SJCRH30 (cell line): ENCODE results near the gene NSUN7. TPM values are rescaled to one million over a fixed set of nuclear protein-coding genes. Genes with fewer than 3 reads are reported as not detected.

Experiments
- DNase-seq, 2 experiments: peaks; one replicate each; pipeline ENCODE4 v3.0.0-alpha.2; 2015 to 2020
- H3K27ac ChIP-seq: fragments of 250-450 bp; sonication (Bioruptor Pico); 2 replicates; pipeline ENCODE4 v1.5.1; 2020; ENCODE audit warnings: mild to moderate bottlenecking, moderate library complexity
- H3K27me3 ChIP-seq: fragments of 250-450 bp; sonication (Bioruptor Pico); 2 replicates; pipeline ENCODE4 v1.5.1; 2020; ENCODE audit warnings: mild to moderate bottlenecking, moderate library complexity
- H3K36me3 ChIP-seq: fragments of 250-450 bp; sonication (Bioruptor Pico); 2 replicates; pipeline ENCODE4 v1.5.1; 2020; ENCODE audit warnings: mild to moderate bottlenecking, moderate library complexity
- H3K4me1 ChIP-seq: fragments of 250-450 bp; sonication (Bioruptor Pico); 2 replicates; pipeline ENCODE4 v1.5.1; 2020; ENCODE audit warnings: mild to moderate bottlenecking, moderate library complexity
- H3K4me3 ChIP-seq: fragments of 250-450 bp; sonication (Bioruptor Pico); 2 replicates; pipeline ENCODE4 v1.5.1; 2020; ENCODE audit warnings: mild to moderate bottlenecking, moderate library complexity
- H3K9me3 ChIP-seq: fragments of 250-450 bp; sonication (Bioruptor Pico); replicated peaks from 2 replicates; pipeline ENCODE4 v1.5.1; 2020; ENCODE audit warnings: mild to moderate bottlenecking, moderate library complexity
- total RNA-seq: library from RNA; depleted of rRNA; stranded (reverse); fragments of >200 nt; shearing (Covaris generic); gene quantifications from 2 replicates; pipeline ENCODE4 v1.2.3, GENCODE V29; 2014

The NSUN7 gene
- total RNA-seq, 1 experiment from 2014 or later, result 2.0 TPM

DNA sequence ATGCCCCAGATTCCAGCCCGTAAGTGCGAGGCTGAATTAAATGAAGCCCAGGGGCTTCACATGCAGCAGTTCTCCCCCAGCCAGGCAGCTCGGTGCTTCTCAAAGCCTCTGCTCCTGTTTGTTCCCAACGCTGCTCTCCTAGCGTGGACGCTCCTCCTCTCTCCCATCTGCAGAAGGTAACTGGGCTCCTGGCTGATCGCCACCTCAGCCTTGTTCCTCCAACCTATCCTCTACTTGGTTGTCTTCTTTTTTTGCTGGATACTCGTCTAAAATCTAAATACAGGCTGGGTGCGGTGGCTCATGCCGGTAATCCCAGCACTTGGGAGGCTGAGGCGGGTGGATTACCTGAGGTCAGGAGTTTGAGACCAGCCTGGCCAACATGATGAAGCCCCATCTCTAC lies 70.3 kb downstream of the NSUN7 start:
- H3K9me3 ChIP-seq, result no peaks in the 10 kb centered on the region
- peaks cover 41% of the 10 kb centered on the region for H3K36me3 ChIP-seq
- H3K27me3 ChIP-seq, result no peaks in the 10 kb centered on the region
- no peak overlapping the region for H3K4me3 ChIP-seq
- DNase-seq, result no peak
- H3K4me1 ChIP-seq, result no peaks in the 10 kb centered on the region
- H3K27ac ChIP-seq, result no peak overlapping the region

DNA sequence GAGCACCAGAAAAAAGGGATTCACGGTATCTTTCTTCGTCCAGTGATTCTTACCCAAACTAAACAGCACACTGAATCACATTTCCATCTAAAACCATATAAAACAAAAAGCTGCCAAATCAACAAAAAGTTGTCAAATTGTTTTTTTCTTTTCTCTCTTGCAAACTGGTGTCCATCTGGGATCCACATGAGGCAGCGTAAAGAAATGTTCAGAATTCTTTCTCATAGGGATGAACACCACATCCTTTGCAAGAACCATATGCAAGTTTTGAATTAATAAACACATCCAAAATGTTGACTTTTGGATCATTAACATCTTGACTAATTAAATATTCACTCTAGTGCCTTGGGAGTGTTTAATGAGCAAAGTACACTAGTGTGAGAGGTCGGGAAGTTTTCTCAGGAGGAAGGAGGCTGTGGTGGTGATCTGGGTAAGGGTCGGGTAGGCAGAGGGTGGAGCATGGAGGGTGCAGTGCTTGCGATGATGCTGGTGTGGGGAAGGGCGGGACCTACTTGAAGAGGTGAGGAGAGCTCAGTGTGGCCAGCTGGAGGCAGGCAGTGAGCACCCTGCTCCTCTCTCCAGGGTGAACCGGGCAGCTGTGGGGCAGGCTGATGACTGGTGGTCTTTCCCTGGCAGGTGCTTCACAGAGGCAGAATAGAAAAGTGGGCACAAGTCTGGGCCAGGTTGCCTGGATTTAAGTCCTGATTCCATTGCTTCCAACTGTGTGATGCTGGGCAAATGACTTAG lies 72.8 kb downstream of the NSUN7 start:
- Histone ChIP-seq H3K4me1 (no peaks in the 10 kb centered on the region), H3K36me3 (peaks cover 36% of the 10 kb centered on the region), H3K27me3 (no peaks in the 10 kb centered on the region), H3K27ac (no peak overlapping the region), H3K9me3 (no peaks in the 10 kb centered on the region), H3K4me3 (no peak overlapping the region)
- DNase-seq, result no peak

DNA sequence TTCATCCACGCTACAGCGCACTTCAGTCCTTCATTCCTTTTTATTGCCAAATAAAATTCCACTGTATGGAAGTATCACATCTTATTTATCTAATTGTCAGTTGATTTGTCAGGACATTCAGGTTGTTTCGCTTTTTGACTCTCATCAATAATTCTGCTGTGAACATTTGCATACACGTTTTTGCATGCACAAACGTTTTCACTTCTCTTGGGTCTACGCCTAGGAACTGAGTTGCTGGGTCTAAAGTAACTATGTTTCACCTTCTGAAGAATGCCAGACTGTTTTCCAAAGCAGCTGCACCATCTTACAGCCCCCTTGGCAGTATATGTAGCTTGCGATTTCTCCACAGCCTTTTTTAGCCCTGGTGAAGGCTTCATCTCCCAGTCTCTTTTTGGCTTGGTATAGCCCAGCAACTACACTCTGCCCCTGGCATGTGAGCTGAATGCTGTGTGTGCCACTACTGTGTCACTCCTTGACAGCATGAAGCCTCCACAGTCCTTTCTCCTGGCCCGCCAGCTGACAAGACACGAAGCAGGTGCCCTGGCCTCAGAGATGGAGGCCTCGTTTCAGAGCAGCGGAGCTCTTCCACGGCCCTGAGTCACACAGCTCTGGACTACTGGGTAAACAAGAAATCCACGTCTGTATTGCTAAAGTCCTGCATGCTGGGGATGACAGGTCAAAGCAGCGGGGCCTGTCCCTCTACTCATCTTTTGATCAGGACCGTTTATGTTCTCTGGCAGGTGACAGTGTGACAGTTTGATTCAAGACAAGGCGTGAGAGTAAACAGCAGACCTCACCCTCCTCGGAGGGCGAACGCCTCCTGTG lies 75.5 kb downstream of the NSUN7 start:
- Histone ChIP-seq H3K4me1 (no peaks in the 10 kb centered on the region), H3K27ac (no peak overlapping the region), H3K4me3 (no peak overlapping the region), H3K27me3 (no peaks in the 10 kb centered on the region), H3K36me3 (peaks cover 36% of the 10 kb centered on the region), H3K9me3 (no peaks in the 10 kb centered on the region)
- DNase-seq, result no peak

DNA sequence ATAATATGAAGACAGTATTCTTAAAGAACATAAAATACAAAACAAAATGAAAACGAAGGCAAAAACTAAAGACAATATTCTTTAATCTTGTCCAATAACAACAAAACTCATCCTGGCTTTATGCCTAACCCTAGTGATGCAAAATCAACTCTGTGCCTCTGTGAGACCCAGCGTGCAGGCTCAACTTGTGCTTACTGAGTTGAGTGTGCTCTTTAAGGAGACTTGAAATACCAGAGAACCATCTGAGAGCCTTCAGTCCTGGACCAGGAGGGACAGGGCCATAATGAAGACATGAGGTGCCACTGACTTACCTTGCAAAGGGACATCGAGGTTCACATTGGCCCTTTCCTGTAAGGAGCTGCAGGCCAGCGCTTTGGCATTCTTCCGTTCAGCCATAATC lies 77.1 kb downstream of the NSUN7 start:
- H3K36me3 ChIP-seq, result peaks cover 24% of the 10 kb centered on the region
- no peaks in the 10 kb centered on the region for H3K4me1 ChIP-seq
- no peaks in the 10 kb centered on the region for H3K27me3 ChIP-seq
- H3K9me3 ChIP-seq, result no peaks in the 10 kb centered on the region
- no peak overlapping the region for H3K27ac ChIP-seq
- DNase-seq, result no peak
- H3K4me3 ChIP-seq, result no peak overlapping the region

DNA sequence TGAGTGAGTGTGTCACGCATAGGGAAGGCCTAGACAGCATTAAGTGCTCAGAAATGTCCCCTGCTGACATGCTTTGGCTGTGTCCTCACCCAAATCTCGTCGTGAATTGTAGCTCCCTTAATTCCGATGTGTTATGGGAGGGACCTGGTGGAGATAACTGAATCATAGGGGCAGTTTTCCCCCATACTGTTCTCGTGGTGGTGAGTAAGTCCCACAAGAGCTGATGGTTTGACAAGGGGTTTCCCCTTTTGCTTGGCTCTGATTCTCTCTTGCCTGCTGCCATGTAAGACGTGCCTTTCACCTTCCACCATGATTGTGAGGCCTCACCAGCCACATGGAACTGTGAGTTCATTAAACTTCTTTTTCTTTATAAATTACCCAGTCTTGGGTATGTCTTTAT lies 78.0 kb downstream of the NSUN7 start:
- Histone ChIP-seq H3K4me3 (no peak overlapping the region), H3K36me3 (peaks cover 24% of the 10 kb centered on the region), H3K27ac (no peak overlapping the region), H3K9me3 (no peaks in the 10 kb centered on the region), H3K27me3 (no peaks in the 10 kb centered on the region), H3K4me1 (no peaks in the 10 kb centered on the region)
- no peak for DNase-seq

DNA sequence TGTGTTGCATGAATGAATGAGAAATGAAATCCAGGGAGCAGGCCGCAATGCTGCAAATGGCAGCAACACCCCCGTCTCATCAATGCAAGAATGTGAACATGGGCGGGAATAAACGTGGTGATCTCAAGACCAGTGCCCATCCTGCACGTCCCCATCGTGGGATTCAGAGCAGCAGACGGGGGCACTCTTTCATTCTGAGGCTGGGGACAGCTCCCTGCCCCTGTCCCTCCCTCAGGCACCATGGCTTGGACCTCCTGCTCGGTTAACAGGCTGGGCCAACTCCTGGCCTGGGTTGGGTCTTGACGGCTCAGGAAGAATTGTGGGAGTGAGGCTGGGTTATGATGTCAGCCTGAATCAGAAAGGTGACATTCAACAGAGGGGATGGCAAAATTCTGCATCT lies 78.9 kb downstream of the NSUN7 start:
- no peaks in the 10 kb centered on the region for H3K27me3 ChIP-seq
- no peak overlapping the region for H3K27ac ChIP-seq
- no peaks in the 10 kb centered on the region for H3K9me3 ChIP-seq
- H3K36me3 ChIP-seq, result peaks cover 24% of the 10 kb centered on the region
- DNase-seq, result no peak
- H3K4me3 ChIP-seq, result no peak overlapping the region
- H3K4me1 ChIP-seq, result no peaks in the 10 kb centered on the region

DNA sequence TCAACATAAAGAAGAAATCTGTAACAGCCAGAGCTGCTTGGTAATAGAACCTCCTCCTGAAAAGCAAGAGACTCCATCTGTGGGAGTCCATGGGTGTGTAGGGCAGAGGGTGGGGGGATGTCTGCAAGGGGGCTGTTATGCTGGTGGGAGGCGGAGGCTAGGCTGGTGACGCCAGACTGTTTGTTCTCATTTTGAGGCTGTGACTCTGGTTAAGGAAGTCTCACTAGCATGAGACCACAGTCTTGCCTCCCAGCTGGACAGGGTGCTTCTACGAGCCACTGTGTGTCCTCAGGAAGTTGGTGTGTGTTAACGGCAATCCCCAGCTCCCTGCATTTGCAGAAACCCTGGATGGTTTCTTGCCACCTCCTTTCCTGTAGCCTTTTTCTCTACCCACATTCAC lies 79.8 kb downstream of the NSUN7 start:
- no peak for DNase-seq
- Histone ChIP-seq H3K9me3 (no peaks in the 10 kb centered on the region), H3K4me3 (no peak overlapping the region), H3K27ac (no peak overlapping the region), H3K4me1 (no peaks in the 10 kb centered on the region), H3K27me3 (no peaks in the 10 kb centered on the region), H3K36me3 (peaks cover 21% of the 10 kb centered on the region)

DNA sequence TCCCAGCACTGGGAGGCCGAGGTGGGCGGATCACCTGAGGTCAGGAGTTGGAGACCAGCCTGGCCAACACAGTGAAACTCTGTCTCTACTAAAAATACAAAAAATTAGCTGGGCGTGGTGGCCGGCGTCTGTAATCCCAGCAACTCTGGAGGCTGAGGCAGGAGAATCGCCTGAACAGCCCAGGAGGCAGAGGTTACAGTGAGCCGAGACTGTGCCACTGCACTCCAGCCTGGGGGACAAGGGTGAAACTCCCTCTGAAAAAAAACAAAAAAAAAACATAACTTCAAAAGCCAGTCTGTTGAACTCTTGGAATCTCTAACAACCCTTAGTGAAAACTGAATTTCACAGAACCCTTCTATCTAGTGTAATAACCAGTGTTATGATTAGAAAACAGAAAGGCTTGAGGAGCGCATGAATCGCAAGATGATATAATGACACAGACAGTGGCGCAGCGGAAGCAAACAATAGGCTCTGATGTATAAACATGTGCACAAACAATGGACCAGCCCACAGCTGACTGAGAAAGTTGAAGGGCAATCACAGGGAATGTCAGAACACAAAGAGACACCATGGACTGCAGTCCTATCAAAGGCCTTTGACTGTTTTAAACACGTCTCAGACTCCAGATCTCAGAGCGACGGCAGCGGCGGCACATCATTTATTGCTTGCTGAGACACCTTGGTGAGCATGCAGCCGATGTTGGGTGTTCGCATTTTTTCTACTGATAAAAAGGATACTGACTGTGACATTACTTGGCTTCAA lies 81.6 kb downstream of the NSUN7 start:
- H3K36me3 ChIP-seq, result peaks cover 10% of the 10 kb centered on the region; the same call in 1 of the 2 replicates
- no peaks in the 10 kb centered on the region for H3K27me3 ChIP-seq
- DNase-seq, result no peak
- no peaks in the 10 kb centered on the region for H3K9me3 ChIP-seq
- no peak overlapping the region for H3K4me3 ChIP-seq
- H3K4me1 ChIP-seq, result no peaks in the 10 kb centered on the region
- H3K27ac ChIP-seq, result no peak overlapping the region

DNA sequence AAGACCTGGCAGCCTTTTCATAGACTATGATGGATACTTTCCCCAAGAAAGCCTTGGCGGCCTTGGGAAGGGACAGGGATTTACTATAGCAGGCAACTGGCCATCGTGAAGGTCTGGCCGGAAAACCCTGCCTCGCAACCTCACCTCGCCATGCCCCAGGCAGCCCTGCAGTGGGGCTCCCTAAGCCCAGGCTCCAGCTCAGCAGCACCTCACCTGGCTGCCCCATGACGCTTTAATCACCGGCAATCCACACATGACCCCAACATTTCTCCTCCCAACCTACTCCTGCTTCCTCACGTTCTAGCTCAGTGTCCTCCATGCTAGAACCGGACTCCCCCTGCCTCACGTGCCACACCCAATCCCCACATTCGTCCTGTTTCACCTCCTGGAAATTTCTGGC lies 82.4 kb downstream of the NSUN7 start:
- H3K27ac ChIP-seq, result no peak overlapping the region
- no peaks in the 10 kb centered on the region for H3K4me1 ChIP-seq

DNA sequence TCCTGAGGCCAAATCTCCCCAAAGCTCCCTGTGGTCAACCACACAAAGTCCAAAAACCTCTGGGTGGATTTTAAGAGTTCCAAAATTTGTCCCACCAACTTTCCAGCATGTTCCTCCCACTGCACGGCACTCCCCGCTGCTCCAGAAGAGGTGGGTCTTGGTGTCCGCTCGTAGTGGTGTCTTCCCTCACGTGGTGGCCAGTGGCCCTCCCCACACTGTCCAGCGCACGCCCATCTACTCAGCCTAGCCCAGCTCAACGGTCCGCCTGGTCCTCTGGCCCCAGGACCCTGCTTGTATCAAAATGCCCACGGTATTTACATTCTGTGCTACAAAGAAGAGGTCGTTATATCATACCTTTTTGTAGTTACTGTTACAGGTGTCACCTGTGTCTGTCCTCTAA lies 83.5 kb downstream of the NSUN7 start:
- no peak for DNase-seq
- H3K27ac ChIP-seq, result no peak overlapping the region
- peaks cover 7% of the 10 kb centered on the region; the same call in 1 of the 2 replicates for H3K36me3 ChIP-seq
- H3K9me3 ChIP-seq, result no peaks in the 10 kb centered on the region
- no peaks in the 10 kb centered on the region for H3K27me3 ChIP-seq
- no peak overlapping the region for H3K4me3 ChIP-seq
- no peaks in the 10 kb centered on the region for H3K4me1 ChIP-seq

More for the DNA sequence above, 82.4 kb downstream of the NSUN7 start:
- Histone ChIP-seq H3K9me3 (no peaks in the 10 kb centered on the region), H3K36me3 (peaks cover 7% of the 10 kb centered on the region; the same call in 1 of the 2 replicates), H3K27me3 (no peaks in the 10 kb centered on the region), H3K4me3 (no peak overlapping the region)
- no peak for DNase-seq

DNA sequence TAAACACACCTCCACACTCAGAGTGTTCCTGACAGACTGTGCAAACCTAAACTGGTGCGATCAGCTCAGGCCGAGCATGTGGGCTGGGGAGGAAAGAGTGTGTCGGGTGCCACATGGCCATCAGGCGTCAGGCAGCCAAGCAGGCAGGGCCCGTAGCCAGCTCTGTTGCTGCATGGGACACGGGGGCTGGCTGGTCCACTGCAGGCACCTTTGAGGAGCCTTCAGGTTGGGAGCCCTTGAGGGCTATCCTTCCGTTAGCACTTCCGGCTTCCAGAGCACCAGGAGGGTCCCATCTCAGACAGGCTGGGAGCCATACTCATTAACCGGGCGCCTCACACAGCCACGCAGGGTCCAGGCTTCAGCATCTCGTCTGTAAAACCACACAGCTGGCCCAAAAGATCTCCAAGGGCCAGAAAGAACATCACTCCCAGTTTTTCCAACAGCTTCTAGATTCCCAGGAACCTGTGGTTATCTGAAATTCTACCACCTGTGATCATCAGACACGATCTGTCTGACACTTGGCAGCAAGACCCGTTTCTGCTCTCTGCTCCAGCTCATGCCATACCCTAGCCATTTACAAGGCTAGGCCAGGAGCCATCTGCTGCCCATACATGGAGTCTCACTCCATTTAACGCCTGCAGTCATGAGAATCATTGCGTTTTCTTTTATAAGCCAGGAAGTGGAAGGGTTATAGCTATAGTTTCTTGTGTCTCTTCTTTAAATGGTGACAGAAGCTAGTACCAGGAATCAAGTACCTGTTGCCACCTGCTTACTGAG lies 87.5 kb downstream of the NSUN7 start:
- DNase-seq, result no peak
- H3K27me3 ChIP-seq, result no peaks in the 10 kb centered on the region
- H3K27ac ChIP-seq, result no peak overlapping the region

DNA sequence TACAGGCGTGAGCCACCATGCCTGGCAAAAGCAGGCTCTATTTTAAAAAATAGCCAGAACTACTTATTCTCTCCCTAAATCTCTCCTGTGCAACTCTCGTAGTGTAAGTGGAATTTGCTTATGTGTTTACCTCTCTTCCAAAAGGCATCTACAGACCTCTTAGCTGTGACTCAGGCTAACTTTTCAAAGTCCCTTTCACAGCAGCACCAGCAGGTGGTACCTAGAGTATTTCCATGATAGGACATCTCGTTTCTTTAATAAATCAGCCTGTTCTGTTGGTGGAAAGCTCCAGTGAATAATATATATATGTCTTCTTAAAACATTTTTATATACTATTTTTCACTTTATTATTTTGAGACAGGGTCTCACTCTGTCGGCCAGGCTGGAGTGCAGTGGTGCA lies 89.0 kb downstream of the NSUN7 start:
- H3K4me3 ChIP-seq, result no peak overlapping the region
- no peak overlapping the region for H3K27ac ChIP-seq
- no peaks in the 10 kb centered on the region for H3K9me3 ChIP-seq
- H3K27me3 ChIP-seq, result no peaks in the 10 kb centered on the region
- H3K36me3 ChIP-seq, result no peaks in the 10 kb centered on the region
- no peak for DNase-seq
- 0 out of 2 replicates have a peak, but pooled peaks cover 2% of the 10 kb centered on the region for H3K4me1 ChIP-seq

More for the DNA sequence above, 87.5 kb downstream of the NSUN7 start:
- 0 out of 2 replicates have a peak, but pooled peaks cover 2% of the 10 kb centered on the region for H3K4me1 ChIP-seq
- H3K9me3 ChIP-seq, result no peaks in the 10 kb centered on the region
- H3K36me3 ChIP-seq, result no peaks in the 10 kb centered on the region
- no peak overlapping the region for H3K4me3 ChIP-seq

DNA sequence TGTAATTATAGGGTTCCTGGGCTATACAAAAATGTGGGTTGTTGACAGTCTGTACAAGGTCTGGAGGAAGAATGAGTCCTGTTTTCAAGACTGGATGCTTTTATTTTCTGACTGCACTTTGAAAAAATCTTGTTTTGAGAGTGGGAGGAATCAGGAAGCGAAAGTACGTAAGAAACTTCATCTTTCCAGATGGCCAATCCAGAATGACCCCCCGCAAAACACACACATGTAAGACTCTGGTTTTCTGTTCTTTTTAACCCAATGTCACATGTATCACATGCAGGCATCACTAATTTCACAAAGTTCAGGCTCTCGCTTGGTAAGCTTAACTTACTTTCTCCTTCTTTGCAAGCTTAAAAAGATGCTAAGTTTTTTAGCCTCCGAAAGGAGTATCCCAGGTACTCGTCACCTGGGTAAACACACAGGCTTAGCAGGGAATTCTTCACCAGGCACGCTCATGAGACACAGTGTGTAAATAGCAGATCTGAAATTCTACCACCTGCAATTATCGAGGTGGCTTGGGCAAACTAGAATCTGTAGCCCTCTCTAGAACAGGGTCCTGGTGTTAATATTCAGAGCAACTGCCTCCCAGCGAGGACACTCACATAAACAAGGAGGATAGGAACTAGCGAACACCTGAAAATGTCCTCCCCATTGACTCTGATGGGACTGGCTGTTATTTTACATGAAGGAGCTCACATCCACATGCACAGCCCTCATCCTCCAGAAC lies 90.7 kb downstream of the NSUN7 start:
- H3K4me3 ChIP-seq, result no peak overlapping the region
- H3K36me3 ChIP-seq, result no peaks in the 10 kb centered on the region
- no peaks in the 10 kb centered on the region for H3K27me3 ChIP-seq
- H3K27ac ChIP-seq, result no peak overlapping the region
- DNase-seq, result no peak
- 0 out of 2 replicates have a peak, but pooled peaks cover 2% of the 10 kb centered on the region for H3K4me1 ChIP-seq
- H3K9me3 ChIP-seq, result no peaks in the 10 kb centered on the region
